Ramos (cell line): ENCODE data around the gene ATM.
"Not testable (repeated sequence)": the region's sequence is repeated elsewhere in the genome, so short reads cannot be mapped to it uniquely, and the experiment has no call there.

Source experiments
- in situ Hi-C: fragments of 300-500 bp; cut with MboI; formaldehyde crosslinking; loops from one replicate; pipeline ENCODE4 v1.14.3; 2022; ENCODE audit warnings: low sequenced_read_pairs; ENCODE audit not compliant: unreplicated experiment

ATM gene

DNA sequence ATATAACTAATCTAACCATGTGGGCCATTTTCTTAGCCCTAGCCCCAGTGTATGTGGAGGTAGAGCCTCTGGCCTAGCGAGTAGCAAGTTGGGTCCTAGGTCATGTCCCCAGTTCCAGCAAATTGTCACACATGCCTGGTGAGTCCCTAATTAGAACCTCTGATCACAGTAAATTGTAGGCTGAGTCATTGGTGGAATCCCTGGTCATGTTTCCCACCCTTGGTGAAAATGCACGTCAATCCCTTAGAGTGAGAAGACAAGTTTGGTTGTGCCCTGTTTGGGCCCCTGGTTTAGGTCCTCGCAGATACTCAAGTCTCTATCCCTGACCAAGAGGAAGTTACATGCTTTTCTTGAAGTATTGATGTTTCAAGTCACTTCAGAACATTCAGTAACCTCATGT, 46.7 kb downstream of the ATM start:
- in situ Hi-C loops, result no loop called here

DNA sequence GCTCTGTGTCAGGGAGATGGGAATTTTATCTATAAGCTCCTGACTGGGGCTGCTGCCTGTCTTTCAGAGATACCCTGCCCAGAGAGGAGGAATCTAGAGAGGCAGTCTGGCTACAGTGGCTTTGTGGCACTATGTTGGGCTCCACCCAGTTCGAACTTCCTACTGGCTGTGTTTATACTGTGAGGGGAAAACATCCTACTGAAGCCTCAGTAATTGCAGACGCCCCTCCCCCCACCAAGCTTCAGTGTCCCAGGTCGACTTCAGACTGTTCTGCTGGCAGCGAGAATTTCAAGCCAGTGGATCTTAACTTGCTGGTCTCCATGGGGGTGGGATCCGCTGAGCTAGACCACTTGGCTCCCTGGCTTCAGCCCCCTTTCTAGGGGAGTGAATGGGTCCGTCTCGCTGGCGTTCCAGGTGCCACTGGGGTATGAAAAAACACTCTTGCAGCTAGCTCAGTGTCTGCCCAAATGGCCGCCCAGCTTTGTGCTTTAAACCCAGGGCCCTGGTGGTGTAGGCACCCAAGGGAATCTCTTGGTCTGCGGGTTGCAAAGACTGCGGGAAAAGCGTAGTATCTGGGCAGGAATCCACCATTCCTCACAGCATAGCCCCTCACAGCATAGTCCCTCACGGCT, 54.2 kb downstream of the ATM start:
- in situ Hi-C loops, result not testable (repeated sequence)

DNA sequence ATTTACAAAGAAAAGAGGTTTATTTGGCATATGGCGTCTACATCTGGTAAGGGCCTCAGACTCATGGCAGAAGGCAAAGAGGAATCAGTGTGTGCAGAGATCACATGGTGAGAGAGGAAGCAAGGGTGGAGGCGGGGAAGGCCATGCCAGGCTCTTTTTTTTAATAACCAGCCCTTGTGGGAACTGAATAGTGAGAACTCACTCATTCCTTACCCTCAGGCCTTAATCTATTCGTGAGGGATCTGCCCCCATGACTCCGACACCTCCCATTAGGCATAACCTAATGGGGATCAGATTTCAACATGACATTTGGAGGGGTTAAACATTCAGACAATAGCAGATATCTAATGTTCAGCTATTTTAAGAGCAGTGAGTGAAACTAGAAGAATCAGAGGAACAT, 55.7 kb downstream of the ATM start:
- in situ Hi-C loops, result no loop called here

DNA sequence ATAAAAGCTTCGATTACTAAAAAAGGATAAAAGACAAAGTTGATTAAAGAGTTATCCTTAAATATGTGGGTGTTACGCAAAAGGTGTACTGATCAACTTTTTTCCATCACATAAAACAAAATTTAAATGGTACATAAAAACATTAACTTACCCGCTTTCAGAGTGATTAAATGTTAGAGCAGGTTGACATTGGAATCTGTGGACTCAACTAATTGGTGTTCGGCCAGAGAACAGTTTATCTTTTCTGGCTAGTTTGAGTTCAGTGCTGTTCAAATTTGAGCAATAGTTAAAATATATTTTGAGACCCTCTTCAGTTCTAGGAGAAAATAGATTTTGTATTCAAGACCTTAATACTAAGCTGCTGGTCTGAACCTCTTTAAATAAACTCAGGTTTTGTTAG, 56.1 kb downstream of the ATM start:
- in situ Hi-C loops, result no loop called here

DNA sequence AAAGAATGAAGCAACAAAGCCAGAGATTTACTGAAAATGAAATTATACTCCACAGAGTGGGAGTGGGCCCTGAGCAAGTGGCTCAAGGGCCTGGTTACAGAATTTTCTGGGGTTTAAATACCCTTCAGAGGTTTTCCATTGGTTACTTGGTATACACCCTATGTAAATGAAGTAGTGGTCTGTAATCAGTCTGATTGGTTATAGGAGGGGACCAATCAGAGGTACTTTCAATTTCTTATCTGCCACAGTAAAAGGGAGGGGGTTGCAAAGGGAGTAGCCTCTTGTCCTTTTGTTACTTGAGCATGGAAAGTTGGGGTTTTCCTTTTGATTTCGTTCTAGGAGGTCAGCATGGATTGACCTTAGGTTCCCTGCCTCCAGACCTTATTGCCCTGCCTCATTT, 63.5 kb downstream of the ATM start:
- in situ Hi-C loops, result no loop called here

DNA sequence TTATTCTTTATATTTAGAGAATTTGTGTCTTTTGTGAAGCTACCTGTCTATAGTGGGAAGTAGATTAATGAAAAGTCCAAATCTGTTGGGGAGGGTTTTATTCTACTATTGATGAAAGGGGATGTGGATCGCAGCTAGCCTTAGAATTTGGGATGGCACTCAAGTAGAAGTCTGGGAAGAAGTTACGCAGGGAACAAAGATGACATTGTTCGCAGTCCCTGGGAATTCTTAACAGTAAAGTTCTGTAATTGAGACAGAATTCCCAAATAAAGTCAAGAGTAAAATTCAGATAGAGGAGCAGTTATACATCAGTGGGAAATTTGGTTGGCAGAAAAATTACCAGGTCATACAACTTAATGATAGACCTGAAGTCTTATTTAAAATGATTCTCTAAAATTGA, 64.1 kb downstream of the ATM start:
- in situ Hi-C loops, result no loop called here

DNA sequence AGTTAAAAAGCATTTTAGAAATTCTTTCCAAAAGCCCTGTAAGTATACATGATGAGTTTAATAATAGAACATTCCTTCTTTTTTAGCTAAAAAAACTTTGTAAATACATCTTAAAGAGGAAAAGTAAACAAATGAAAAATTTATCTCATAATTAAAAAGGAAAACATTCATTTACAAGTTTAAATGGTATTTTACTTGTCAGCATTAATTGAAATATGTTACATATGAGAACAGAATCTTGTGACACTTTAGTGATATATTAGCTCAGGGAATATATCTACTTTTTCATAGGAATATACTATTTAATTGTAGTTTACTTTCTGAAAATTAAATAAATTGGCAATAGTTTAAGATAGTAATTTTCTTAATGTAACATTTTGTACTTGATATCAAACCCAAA, 66.2 kb downstream of the ATM start:
- in situ Hi-C loops, result not testable (repeated sequence)

DNA sequence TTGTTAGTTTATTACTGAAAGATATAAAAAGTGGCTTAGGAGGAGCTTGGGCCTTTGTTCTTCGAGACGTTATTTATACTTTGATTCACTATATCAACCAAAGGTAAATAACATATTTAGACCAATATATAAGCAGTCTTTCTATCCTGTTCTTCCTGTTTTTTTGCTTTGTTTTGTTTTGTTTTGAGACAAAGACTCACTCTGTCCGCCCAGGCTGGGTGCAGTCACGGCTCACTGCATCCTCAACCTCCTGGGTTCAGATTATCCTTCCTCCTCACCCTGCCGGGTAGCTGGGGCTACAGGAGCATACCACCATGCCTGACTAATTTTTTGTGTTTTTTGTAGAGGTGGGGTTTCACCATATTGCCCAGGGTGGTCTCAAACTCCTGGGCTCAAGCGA, 66.8 kb downstream of the ATM start:
- in situ Hi-C loops, result no loop called here

DNA sequence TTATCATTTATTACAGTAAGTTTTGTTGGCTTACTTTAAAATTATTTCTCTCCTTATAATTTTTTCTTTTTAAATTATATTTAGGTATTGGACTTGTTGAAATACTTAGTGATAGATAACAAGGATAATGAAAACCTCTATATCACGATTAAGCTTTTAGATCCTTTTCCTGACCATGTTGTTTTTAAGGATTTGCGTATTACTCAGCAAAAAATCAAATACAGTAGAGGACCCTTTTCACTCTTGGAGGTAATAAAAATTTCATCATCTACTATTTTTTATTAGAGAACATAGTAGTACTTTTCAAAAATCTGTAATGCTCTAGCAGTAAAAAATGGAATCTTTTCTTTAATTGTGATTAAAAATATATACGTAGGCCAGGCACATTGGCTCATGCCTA, 70.4 kb downstream of the ATM start:
- in situ Hi-C loops, result no loop called here

DNA sequence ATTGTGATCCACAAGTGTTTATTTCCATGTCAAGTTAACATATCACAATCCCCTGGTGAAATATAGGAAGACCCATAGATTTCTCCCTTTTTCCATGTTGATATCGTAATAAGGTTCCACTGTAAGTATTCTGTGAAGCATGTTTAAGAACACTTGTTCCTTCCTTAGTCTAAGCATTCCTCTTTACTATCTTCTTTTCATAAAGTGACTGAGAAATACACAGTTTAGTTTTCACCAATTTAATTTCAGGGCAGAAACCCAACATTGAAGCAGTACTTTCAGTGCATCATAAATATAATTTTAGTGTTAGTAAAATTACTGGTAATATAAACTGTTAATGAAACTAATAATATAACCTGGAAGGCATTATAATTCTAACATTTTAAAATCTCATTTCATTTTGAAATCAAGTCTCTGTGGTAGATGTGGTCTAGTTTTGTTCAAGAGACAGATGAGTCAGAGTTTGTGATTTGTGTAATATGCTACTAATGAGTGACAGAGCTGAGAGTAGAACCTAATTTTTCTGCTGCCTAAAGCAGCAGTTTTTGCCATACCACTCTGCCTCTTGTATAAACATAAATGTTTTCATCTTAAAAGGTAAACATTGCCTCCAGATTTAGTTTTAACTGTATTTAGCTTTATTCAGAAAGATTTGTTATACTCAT, 79.4 kb downstream of the ATM start:
- in situ Hi-C loops, result no loop called here

DNA sequence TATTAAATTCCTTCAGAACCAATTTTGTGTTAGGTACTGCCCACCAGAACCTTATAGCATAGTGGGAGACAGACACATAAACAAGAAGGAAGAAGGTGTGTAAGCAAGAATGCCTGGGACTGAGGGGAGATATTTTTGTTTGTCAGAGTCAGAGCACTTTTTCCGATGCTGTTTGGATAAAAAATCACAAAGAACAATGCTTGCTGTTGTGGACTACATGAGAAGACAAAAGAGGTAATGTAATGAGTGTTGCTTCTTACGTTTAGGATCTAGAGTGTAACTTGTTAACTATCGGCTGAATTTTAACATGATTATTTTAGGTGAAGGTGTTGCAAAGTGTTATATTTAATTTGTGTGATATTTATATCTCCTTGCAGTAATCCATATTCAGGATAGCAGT, 84.9 kb downstream of the ATM start:
- in situ Hi-C loops, result no loop called here

DNA sequence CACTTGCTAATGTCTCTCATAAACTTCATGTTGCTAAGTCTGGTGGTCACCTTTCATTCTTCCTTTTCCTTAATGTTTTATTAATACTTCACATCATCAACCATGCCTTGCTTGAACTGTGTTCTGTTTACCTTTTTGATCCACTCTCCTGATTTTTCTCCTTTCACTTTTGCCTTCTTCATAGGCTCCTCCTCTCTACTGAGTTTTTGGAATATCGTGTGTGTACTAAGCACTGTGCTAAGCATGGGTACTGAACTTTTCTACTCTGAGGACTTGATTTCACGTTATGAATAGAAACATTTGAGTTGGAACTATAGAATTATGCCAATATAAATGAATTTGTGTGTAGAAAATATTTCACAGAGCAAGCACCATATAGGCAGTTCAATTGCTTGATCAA, 90.6 kb downstream of the ATM start:
- in situ Hi-C loops, result no loop called here

DNA sequence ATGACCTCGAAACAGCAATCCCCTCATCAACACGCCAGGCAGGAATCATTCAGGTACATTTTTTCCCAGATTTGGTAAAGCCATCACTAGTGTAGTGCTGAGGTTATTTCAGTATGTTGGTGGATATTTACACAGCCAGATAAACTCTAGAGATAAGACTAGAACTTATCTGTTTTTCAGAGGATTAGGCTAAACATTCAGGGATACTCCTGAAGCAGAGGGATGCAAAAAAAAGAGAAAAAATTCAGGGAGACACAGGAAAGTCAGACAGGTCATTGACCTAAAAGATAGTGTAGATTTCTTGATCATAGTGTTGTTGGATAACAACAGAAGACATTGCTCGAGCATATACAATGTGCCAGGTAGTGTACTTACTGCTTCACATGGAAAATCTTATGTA, 93.2 kb downstream of the ATM start:
- in situ Hi-C loops, result no loop called here

DNA sequence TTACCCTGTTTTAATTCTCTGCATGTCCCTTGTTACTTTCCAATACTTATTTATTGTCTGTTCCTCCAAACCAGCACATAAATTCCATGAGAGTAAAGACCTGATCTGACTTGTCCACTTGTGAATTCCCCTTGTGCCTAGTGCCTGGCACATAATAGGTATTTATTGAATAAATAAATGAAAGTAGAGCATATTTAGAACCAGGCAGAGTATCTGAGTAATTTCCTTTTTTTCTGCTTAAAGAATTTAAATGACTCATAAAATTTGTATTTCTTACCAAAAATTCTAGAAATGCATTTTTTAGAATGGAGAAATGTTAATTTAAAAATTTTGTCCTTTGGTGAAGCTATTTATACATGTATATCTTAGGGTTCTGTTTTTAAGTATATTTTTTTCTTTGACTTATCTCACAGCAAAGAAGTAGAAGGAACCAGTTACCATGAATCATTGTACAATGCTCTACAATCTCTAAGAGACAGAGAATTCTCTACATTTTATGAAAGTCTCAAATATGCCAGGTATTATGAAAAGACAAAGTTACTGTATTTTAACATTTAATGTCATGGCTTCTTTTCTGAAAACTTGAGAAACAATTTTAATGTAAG, 96.8 kb downstream of the ATM start:
- in situ Hi-C loops, result no loop called here

DNA sequence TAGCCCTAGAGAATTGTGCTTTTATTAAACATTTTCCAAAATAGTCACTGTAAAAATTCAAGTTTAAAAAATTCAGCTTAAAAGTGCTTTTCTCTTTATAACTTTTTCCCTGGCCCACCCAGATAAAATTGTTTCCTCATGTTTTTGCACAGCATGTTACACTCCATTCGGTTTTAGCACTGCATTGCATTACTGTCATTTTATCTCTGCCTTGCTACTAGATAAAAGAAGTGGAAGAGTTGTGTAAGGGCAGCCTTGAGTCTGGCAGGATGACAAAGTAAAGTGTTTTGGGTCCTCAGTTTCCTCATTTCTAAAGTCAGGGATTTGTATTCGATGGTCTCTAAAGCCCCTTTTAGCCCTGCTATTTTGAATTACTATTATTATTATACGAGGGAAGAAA, 99.8 kb downstream of the ATM start:
- in situ Hi-C loops, result no loop called here

DNA sequence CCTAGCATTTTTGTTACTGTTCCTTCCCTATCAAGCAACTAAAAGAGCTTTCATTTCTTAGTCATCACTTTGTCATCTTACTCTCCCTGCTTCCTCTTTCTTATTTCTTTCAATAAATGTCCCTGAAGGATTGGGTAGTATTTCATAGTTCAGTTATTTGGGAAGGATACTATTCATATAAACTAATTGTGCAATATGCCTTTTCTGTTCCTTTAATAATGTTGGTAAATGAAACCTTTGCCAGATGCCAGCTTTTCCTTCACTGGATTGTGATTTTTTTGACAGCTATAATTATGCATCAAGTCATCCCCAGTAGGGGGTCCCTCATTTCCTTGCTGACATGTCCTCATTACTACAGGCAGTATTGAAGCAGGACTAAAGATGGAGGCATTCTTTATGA, 101.7 kb downstream of the ATM start:
- in situ Hi-C loops, result no loop called here

DNA sequence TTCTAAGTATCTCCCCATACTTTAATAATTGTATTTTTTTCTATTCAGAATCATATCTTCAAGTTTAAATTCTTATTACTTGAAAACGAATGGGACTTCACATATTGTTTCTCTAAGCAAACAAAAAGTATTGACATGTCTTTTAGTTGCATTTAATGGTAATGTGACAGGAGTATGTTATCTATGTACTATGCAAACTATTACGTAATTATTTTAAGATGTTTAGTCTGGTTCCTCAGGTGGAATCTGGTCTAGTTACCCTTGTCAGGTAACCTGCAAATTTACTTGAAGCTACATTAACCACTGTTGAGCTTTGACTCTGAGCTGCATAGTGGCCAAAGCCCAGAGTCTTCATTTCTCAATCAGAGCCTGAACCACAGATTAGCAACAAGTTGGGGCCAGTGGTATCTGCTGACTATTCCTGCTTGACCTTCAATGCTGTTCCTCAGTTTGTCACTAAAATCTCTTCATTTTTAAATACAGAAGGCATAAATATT, 110.6 kb downstream of the ATM start:
- in situ Hi-C loops, result no loop called here

DNA sequence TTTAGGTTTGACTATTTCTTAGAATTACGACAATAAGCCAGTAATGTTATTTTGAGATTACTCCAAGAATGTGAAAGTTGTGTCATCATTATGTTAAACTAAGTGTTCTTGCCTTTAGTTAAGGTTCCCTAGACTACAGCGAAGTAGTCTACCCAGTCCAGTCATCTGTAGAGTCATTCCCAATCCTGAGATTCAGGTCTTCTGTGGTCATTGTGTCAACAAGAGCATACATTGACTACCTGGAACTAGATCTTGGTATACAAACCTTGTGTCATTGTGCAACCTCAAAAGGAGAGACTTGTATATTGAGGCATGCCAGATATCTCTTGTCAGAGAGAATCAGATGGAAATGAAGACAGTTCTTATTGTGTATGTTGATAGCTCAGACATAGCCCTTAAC, 115.9 kb downstream of the ATM start:
- in situ Hi-C loops, result no loop called here

DNA sequence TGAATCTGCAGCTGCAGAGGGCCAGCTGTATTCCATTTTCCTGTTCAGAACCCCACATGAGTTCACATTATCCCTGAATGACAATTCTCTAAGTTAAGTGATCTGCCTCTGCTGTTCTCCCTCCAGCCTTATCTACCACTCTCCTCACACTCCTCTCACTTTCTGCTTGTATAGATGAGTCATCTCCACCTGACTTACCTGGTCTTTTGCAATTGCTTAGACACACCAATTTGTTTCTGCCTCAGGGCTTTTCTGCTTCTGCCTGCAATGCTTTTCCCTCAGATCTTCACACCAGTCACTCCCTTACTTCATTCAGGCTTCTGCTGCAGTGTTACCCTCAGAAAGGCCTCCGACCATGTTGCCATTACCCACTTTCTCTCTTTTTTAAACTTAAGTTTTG, 118.1 kb downstream of the ATM start:
- in situ Hi-C loops, result no loop called here

DNA sequence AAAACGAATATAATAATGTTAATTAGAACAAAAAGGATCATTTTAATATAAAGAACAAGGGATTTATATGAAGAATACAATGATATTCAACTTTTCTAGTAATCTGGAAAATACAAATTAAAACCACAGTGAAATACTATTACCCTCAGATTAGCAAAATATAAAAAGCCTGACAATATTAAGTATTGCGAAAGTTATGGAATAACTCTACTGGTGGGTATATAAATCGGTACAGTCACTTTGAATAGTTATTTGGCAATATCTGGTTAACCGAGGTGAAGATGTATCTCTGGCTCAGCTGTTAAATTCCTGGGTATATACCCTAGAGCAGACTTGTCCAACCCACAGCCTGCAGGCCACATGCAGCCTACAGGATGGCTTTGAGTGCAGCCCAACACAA, 118.8 kb downstream of the ATM start:
- in situ Hi-C loops, result no loop called here

DNA sequence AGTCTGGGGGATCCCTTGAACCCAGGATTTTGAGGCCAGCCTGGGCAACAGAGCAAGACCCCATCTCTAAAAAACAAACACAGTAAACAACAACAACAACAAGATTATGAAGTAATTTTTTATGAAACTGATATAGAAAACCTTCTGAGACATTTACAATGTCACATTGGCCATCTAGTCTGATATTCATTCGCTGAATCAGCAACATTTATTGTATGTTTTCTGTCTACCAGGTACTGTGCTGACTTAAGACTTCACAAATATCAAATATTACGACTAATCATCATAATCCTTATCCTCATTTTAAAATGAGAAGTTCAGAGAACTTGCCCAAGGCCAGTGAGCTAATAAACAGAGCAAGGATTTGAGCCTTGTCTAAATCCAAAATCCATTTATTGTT, 120.8 kb downstream of the ATM start:
- in situ Hi-C loops, result no loop called here

DNA sequence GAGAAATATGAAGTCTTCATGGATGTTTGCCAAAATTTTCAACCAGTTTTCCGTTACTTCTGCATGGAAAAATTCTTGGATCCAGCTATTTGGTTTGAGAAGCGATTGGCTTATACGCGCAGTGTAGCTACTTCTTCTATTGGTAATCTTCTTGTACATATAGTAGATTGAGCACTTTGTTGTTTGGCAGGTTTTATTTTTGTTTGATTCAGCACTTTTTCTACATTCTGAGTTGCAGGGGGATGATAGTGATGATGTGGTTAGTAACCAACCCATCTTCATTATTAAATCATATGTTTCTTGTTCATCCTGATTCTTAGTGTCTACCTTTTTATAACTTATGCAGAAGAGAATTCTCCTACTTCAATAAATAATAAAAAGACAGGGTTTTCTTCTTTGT, 122.9 kb downstream of the ATM start:
- in situ Hi-C loops, result no loop called here
